Uterus (tissue), 2 donors: ENCODE data around the gene MYO1B.

Experiments used
- CTCF ChIP-seq, 4 experiments: fragments of 200-600 bp in 2 of 4; fragments of 450-650 bp in 2 of 4; sonication (generic) in 2 of 4; IDR thresholded peaks; one replicate each; pipeline ENCODE4 v1.5.1; 2016 to 2019; ENCODE audit warnings: antibody characterized with exemption in 4 of 4, mild to moderate bottlenecking in 2 of 4, moderate library complexity in 1 of 4
- POLR2A ChIP-seq, 2 donors: fragments of 450-650 bp; IDR thresholded peaks; one replicate each; pipeline ENCODE4 v1.6.1; 2016; ENCODE audit warnings: antibody characterized with exemption in 2 of 2, mild to moderate bottlenecking in 1 of 2, moderate library complexity in 1 of 2

DNA sequence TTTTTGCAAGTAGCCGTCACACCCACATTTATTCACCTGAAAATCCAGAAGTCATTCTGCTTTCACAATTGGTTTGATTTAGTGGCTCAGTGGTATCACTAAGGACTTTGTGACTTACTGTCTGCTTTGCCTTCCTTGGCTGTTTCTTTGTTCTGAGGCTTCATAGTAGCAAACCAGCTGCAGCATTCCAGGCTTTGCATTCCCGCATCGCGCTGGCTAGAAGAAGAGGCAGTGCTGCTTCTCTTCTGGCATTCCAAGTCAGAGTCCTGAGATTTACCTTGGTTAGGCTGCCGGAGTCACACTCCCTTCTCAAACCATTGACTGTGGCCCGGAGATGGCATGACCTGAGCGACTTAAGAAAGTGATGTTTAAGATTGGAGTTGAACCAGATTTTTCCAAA, 35.1 kb downstream of the MYO1B start:
- TF ChIP-seq POLR2A (IDR thresholded peaks at IDR 0.05): no peak
- no peak for TF ChIP-seq CTCF (IDR thresholded peaks at IDR 0.05)
